Left colon (tissue), 2 donors: ENCODE results near the gene HINT2. TPM values are rescaled to one million over a fixed set of nuclear protein-coding genes. Genes with fewer than 3 reads are reported as not detected.

ENCODE experiments used
- ATAC-seq: fragments of 200-7000 bp; cut with Tn5 transposase; one replicate; pipeline ENCODE4 v1.9.1; 2020; ENCODE audit warnings: mild to moderate bottlenecking, moderate library complexity
- DNase-seq, 2 donors: peaks; one replicate each; pipeline ENCODE4 v3.0.0-alpha.2; 2020
- intact Hi-C, 2 donors: fragments of 100-400 bp; cut with DNase I in 1 of 2; cut with micrococcal nuclease in 1 of 2; formaldehyde crosslinking; loops; one replicate each; pipeline versions ENCODE4 v1.11.2 to v1.14.0; 2022; cut with DNase I, micrococcal nuclease
- total RNA-seq, 2 donors: library from RNA; stranded (reverse); fragmentation: NEBNext Ultra II Directional; extraction: Animal tissue kit (Norgen Biotek cat#: 25700); gene quantifications; one replicate each; pipeline ENCODE4 v1.2.1, GENCODE V29; 2021
- donor health status: DM: no; HTN: no; CAD: no.
- donor health status: DM: yes; HTN: yes; CAD: no.

Gene HINT2
- total RNA-seq, 2 donors from 2014 or later, result 56.0 to 59.4 TPM

DNA sequence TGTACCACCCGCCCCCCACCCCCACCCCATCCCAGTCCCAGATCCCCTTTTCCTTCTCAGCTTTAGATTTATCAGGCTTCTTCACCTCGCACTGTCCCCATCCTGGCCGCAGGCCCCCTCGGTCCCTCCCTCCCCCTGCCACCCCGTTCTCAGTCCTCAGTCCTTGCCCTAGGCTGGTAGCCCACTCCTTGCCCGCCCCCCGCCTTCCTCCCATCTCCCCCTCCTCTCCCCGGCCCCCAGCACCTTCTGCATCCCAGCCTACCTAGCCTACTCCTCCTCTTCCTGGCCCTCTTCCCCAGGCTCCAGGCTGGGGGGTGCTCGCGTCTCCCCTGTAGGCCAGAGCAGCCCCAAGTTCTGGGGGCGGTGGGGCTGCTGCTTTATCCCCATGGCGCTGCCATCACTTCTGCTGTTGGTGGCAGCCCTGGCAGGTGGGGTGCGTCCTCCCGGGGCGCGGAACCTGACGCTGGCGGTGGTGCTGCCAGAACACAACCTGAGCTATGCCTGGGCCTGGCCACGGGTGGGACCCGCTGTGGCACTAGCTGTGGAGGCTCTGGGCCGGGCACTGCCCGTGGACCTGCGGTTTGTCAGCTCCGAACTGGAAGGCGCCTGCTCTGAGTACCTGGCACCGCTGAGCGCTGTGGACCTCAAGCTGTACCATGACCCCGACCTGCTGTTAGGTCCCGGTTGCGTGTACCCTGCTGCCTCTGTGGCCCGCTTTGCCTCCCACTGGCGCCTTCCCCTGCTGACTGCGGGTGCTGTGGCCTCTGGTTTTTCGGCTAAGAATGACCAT lies 22.6 kb downstream of the HINT2 start:
- ATAC-seq (no peak), DNase-seq (no peak)
- intact Hi-C loops, result loop anchor here in 1 of 2 donors (10.0 kb wide), 1 partner anchor 73 kb away; no protein-coding TSS in a partner anchor

DNA sequence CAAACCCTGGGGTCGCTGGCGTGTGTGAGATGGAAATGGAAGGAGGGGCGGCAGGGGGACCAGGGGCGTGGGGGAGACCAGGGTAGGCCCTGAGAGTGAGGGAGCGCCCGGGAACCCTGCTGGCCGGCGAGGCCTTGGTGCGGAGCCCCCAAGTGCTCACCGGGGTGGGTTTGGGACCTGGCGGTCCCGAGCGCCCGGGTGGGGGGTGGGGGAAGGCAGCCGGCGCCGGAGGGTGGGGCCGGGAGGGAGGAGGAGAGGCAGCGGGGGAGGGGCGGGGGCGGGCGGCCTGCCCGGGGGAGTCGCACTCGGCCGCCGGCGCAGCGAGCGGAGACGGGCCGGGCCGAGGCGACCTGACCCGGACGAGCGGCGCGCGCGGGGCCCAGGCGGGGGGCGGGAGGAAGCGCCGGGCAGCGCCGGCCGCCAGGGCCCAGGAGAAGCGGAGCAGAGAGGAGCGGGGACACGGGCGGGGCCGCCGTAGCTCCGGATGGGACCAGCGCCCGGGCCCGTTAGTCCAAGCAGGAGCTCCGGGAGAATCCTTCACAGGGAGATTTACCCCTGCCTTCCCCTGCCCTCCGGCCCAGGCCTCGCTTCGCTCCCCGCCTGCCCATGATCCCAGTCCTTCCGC lies 23.4 kb downstream of the HINT2 start, which contains the start of gene NPR2:
TSS of gene NPR2 (plus strand) at position 295 of the 625 bp plus-strand sequence. CDS start 818 bp downstream, outside the sequence.
- DNase-seq (no peak), ATAC-seq (no peak)
- intact Hi-C loops, result loop anchor here (2.0 to 10.0 kb wide), 2 partner anchors 35 to 73 kb away; no protein-coding TSS in a partner anchor

DNA sequence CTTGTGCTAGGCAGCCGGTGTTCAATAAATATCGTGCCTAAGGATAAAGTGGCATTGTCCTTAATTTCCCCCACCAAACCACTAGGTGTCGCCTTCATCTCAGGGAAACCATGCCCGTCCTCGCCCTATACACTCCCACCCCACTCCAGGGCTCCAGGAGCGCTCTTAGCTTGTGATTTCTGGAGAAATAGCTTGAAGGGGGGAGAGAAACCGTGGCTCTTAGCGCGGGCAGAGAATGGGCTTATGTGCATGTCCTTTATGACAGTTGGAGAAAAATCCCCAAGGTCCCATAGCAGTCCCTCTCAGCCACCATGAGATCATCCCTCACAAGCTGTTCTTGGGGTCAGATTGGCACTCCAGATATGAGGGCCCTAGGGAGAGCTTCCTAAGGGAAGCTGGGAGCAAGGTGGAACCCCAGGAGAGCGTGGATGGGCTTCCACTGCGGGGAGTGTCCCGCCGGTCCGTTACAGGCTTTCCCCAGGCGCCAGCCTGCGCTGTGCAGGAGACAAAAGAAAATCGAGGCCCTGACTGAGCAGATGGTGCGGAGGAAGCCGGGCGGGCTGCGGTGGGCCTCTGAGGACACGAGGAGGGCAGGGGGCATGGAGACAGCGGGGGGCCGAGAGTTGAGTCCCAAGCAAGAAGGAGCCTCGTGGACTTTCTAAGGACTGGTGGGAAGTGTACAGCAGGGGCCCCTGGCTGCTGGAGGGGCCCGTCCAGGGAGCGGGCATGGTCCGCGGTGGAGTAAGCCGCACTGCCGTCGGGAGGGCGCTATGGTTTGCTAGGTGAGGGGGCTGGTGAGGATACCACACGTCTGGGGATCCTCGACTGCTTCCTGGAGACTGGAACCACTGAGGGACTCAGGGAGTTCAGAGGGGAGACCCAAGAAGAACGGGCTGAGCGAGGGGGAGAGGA lies 24.2 kb downstream of the HINT2 start:
- DNase-seq (peak; percentile 57 to 62), ATAC-seq (peak; percentile 92)
- intact Hi-C loops, result loop anchor here (2.0 to 10.0 kb wide), 2 partner anchors 36 to 74 kb away; no protein-coding TSS in a partner anchor

DNA sequence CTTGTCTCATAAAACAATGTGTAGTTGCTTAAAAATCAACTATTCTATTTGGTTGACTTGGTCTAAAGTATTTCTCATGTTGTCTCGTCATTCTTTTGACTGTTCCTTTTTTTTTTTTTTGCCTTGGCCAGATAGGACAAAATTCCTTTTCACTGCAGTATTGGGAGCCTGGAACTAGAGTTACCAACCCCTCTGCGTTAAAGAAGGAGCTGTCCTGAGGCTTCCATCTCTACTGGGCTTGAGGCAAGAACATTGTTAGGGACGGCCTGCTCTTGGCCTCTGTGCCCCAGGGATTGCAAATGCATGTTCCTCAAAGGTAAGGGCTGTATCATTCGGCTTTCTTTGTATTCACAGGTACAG lies 24.8 kb downstream of the HINT2 start:
- intact Hi-C loops, result loop anchor here (2.0 to 10.0 kb wide), 2 partner anchors 37 to 75 kb away; no protein-coding TSS in a partner anchor
- DNase-seq (no peak), ATAC-seq (peak; percentile 10)

DNA sequence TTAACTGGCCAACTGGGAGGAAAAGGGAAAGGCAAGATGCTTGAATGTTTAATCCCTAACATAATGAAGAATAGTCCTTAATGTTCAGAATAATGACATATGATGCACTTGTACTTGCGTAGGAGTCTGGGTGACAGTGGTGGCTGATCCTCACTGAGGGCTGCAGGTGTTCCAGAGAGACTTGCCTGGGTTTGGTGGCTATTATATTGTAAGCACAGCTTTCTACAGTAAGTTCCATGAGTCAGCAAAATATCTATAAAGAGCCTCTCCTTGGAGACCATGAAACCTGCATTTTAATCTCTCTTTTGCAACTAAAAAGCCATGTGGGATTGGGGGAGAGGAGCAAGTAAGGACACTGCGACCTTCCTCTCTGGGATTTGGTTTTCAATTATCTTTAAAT lies 25.3 kb downstream of the HINT2 start:
- DNase-seq, result no peak
- ATAC-seq, result no peak
- intact Hi-C loops, result loop anchor here in 1 of 2 donors (5.0 kb wide), 1 partner anchor 88 kb away; no protein-coding TSS in a partner anchor

DNA sequence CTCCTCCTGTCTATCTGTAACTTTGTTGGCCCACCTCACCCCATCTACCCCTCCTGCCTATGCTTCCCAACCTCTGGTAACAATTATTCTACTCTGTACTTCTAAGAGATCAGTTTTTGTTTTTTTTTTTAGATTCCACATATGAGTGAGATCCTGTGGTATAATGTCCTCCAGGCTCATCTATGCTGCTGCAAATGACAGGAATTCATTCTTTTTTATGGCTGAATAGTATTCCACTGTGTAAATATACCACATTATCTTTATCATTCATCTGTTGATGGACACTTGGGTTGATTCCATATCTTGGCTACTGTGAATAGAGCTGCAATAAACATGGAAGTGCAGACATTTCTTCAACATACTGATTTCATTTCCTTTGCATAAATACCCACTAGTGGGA lies 31.4 kb downstream of the HINT2 start:
- intact Hi-C loops, result no loop called here
- ATAC-seq (no peak), DNase-seq (no peak)

DNA sequence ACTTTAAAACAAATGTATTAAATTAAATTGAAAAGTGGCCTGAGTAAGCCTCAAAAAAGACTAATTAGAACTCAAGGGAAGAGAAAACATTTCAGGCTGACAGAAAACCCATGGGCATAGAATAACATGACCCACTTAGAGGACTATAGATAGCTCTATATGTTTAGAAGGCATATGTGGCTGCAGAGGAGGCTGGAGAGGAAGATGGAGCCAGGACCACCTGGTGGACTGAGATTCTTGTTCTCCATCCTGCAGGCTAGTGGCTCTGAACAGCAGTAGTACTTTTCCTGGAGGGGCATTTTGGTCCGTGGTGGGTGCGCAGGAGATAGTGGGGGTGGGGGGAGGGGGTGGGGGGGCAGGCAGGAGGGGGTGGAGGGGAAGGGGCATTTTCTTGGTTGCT lies 33.8 kb downstream of the HINT2 start:
- ATAC-seq, result no peak
- no peak for DNase-seq
- intact Hi-C loops, result no loop called here

DNA sequence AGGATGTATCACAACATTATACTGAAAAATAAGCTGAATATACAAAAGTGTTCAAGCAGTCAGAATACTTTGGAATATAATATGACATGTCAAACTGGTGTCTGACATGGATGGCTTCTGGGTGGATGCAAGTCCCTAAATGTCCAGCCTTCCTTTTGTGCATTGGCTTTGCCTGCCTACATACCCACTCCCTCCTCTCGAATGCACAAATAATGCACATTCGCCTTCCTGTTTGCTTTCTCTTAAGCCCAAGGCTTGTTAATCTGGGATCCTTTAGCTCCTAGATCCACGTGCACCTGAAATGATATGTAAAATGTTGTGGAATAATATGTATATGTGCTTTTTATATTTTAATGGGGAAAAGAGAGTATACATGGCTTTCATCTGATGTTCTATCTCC lies 36.3 kb downstream of the HINT2 start:
- DNase-seq, result no peak
- intact Hi-C loops, result no loop called here
- no peak for ATAC-seq

DNA sequence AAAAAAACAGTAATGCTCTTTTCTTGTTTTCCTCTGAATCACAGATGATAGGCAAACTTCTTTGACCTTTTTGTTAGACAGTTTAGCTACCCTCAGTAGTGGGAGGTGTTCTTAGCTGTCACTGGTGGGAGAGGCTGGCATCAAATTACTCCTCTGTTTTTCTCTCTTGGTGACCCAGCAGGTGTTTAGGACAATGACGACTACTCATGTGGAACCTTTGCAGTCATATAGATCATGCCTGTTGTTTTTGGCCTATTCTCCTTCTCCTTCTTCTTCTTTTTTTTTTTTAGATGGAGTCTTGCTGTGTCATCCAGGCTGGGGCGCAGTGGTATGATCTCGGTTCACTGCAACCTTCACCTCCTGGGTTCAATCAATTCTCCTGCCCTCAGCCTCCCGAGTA lies 38.8 kb downstream of the HINT2 start:
- no peak for ATAC-seq
- intact Hi-C loops, result no loop called here
- no peak for DNase-seq

DNA sequence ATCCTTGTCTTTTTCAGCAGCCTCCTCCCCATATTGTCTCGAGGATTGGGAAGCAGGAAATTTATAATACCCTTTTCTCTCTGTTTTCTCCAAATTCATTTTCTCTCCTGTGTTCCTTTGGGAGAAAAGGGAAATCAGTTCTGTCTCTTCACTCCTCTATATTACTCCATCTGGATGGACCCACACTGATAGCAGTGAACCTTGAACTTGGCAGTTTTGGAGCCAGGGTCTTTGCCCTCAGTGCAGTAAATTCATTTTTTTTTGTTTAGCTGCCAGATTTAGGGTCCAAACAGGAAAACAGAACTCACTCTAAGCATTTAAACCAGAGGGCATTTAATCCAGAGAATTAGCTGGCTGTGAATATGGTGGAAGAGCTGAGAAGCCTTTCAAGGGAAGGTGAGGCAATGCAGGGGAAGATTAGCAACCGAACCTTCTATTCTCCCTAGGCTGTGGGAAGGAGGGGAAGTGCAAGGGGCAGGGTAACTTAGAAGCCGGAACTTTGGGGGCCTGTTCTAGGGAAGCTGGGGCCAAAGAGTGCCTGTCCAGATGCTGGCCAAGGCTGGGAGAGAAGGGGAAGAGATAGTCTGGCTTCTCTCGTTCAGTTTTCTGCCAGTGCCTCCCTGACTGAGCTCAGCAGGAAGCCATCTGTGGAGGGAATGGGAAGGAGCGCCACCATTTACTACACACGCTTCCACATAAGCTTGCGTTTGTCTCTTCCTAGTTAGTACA lies 39.8 kb downstream of the HINT2 start:
- ATAC-seq (no peak), DNase-seq (no peak)
- intact Hi-C loops, result no loop called here

DNA sequence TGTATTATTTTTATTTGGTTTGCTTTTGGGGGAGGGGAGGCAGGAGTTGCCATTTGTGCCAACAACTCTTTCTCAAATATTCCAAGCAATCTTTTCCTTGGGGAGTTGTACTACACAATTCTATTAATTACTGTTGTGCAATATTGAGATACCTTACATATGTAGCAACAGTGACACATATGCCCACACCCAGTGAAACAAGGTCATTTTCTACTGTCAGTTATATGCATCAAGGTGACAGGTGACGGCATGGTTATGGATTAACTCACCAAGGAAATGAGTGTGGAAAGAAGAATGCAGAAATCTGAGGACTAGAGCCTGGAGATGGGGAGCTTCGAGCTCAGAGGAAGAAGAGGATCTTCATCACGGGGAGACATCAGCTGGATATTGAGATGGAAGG lies 42.9 kb downstream of the HINT2 start:
- intact Hi-C loops, result no loop called here
- no peak for DNase-seq
- peak; percentile 92 for ATAC-seq

DNA sequence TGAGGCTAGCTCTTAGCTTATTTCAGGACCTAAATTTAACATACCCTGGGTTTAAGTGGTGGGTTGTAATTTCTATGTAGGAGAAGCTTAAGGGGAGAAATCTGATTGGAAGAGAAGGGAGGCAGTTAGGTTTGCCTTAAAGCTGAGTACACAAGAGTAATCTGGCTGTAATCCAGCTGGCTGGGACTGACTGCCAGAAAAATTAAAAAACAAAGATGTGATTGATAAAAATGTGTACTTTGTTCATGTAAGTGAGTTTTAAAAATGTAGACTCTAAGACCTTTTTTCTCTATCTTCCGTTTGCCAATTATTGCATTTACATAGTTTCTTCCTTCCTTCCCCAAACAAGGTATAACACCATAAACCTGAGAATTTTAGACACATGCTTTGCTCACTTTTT lies 43.3 kb downstream of the HINT2 start:
- DNase-seq (peak in 1 of 2 donors; percentile 38), ATAC-seq (peak; percentile 61)

DNA sequence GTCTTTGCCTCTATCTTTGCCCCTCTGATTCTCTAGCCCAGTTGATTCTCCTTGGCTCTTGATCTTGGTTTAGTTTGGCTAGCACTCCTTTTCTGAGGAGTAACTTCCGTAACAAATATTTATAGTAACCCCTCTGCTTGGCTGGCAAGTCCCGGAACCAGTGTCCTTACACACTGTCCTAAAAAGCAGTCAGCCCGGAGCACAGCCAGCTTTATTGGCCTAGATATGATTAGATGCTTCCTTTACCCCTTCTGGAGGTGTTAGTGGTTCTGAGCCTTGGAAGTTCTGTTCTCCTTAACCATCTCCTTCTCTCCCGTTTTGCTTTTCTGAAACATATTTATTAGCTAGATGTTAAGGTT lies 43.8 kb downstream of the HINT2 start:
- intact Hi-C loops, result no loop called here
- ATAC-seq (peak; percentile 54), DNase-seq (no peak)

More for the DNA sequence above, 43.3 kb downstream of the HINT2 start:
- intact Hi-C loops, result no loop called here

DNA sequence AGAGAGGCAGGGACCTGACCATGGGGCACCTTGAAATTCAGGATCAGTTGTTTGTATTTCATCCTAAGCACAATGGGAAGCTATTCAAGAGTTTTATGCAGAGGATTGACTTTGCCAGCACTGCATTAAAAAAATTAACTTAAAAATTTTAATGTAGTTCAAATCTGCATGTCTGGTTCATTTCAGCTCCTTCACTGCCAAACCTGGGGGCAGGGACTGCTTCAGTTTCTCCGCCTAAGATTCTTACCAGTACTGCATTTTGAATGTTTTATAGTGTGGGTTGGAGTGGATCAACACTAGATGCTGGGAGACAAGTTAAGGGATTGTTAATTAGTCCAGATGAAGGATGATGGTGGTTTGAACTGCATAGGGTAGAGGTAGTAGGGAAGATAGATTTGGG lies 45.1 kb downstream of the HINT2 start:
- DNase-seq, result no peak
- intact Hi-C loops, result no loop called here
- no peak for ATAC-seq

DNA sequence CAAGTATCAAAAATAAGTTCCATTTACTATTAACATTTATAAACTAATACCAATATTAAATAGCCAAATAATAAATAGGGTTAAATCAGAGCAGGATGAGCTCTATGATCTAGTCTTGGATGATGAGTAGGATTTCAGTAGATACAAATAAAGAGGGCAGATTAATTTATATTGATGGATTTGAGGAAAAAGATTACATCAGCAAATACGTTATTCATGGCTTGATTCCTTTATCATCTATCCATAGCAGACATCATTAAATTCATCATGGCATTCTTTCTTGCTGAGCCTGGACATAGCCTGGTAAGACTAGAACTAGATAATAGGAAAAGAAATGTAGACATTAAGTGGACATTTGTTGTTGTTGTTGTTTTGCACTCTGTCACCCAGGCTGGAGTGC lies 47.4 kb downstream of the HINT2 start:
- intact Hi-C loops, result no loop called here
- ATAC-seq, result no peak
- DNase-seq, result no peak

DNA sequence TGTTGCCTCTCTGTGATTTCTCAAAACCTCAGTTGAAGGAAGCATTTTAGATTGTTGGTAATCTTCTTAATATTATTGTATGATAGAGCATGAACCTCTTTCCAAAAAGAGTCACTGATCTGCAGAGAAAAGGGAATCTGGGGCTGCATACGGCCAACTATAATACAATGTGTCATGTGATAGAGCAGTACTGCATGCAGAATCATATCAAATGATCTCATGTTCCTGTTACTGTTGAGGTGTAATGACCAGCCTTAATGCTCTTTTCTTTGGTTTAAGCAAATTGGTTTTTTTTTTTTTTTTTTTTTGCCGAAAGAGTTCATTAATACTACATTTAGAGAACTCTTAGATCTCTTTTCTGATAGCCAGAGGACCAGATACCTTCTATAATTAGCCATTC lies 47.8 kb downstream of the HINT2 start:
- DNase-seq (no peak), ATAC-seq (no peak)
- intact Hi-C loops, result no loop called here

DNA sequence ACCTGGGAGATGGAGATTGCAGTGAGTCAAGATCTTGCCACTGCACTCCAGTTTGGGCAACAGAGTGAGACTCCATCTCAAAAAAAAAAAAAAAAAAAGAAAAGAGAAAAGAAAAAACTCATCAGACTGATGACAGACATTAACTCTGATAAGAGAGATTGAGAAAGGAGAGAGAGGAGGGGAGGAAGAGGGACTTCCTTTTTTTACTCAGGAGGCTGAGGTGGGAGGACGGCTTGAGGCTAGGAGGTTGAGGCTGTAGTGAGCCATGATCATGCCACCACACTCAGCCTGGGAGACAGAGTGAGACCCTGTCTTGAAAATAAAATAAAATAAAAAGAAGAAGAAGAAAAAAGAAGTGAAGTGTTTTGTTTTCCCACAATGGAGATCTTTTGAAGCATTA lies 51.0 kb downstream of the HINT2 start:
- no peak for DNase-seq
- intact Hi-C loops, result no loop called here
- no peak for ATAC-seq

DNA sequence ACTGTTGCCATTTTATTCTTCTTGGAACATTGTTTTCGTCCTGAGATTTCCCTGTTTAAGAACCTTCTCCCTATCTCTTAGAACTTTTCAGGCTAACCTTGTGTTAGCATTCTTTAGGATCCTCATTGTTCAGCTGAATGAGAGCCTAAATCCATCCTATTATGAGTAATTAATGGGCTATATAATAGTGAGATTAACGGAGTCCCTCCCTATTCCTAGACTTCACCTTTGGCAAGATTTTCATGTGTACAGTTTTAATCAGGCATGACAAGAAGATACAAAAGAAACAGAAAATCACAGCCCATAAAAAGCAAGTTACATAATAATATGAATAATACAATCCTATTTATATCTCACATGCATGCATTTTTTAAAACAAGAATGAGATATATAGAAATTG lies 51.7 kb downstream of the HINT2 start:
- intact Hi-C loops, result no loop called here
- no peak for DNase-seq
- no peak for ATAC-seq
